CD14-positive monocyte (primary cell): Measurements from ENCODE around the gene GULP1. TPM values are rescaled to one million over a fixed set of nuclear protein-coding genes. Genes with fewer than 3 reads are reported as not detected.

Source experiments
- DNase-seq, 3 donors: peaks; one replicate each; pipeline ENCODE4 v3.0.0-alpha.2; 2011 to 2022
- H2AFZ ChIP-seq: 2 replicates; pipeline ENCODE4 v1.6.0; 2012; ENCODE audit warnings: mild to moderate bottlenecking, low read depth, low read length, inconsistent platforms; ENCODE audit not compliant: insufficient read depth, poor library complexity, severe bottlenecking
- H3K27ac ChIP-seq, 2 donors: 1 replicate in 1 of 2; 2 replicates in 1 of 2; pipeline ENCODE4 v1.5.1; 2012 to 2013; ENCODE audit warnings: low read length in 2 of 2, control low read depth in 1 of 2, inconsistent platforms in 1 of 2, low read depth in 1 of 2, mild to moderate bottlenecking in 1 of 2
- H3K27me3 ChIP-seq, 2 donors: one replicate each; pipeline versions ENCODE4 v1.6.0 to v1.6.1; 2011 to 2013; ENCODE audit warnings: low read length in 2 of 2; ENCODE audit not compliant: control insufficient read depth in 2 of 2, insufficient read depth in 2 of 2
- H3K36me3 ChIP-seq, 2 donors: replicated peaks in 1 of 2; 1 replicate in 1 of 2; 2 replicates in 1 of 2; pipeline versions ENCODE4 v1.5.1 to v1.6.1; 2012 to 2013; ENCODE audit warnings: low read length in 2 of 2, control low read depth in 1 of 2, inconsistent platforms in 1 of 2, mild to moderate bottlenecking in 1 of 2; ENCODE audit not compliant: insufficient read depth in 2 of 2, control insufficient read depth in 1 of 2
- H3K4me1 ChIP-seq, 2 donors: 1 replicate in 1 of 2; 2 replicates in 1 of 2; pipeline versions ENCODE4 v1.5.1 to v1.6.1; 2012 to 2013; ENCODE audit warnings: low read length in 2 of 2, control low read depth in 1 of 2, inconsistent platforms in 1 of 2, mild to moderate bottlenecking in 1 of 2, moderate library complexity in 1 of 2; ENCODE audit not compliant: insufficient read depth in 2 of 2, control insufficient read depth in 1 of 2
- H3K4me2 ChIP-seq: replicated peaks from 2 replicates; pipeline ENCODE3; 2012; ENCODE audit warnings: low read length, moderate library complexity, mild to moderate bottlenecking; ENCODE audit not compliant: poor library complexity, severe bottlenecking; ENCODE audit errors: extremely low read depth
- H3K4me3 ChIP-seq, 3 experiments: fragments of 200-600 bp in 1 of 3; sonication (generic) in 1 of 3; replicated peaks in 1 of 3; 1 replicate in 2 of 3; 2 replicates in 1 of 3; pipeline ENCODE4 v1.5.1; 2011 to 2013; ENCODE audit warnings: low read length in 3 of 3, mild to moderate bottlenecking in 3 of 3, control low read depth in 2 of 3, low read depth in 2 of 3, inconsistent platforms in 1 of 3, moderate library complexity in 1 of 3
- H3K79me2 ChIP-seq: 2 replicates; pipeline ENCODE4 v1.6.0; 2012; ENCODE audit warnings: mild to moderate bottlenecking, control low read depth, inconsistent platforms, low read length, moderate library complexity; ENCODE audit not compliant: insufficient read depth
- H3K9ac ChIP-seq: 2 replicates; pipeline ENCODE4 v1.6.0; 2017; ENCODE audit warnings: low read length, mild to moderate bottlenecking; ENCODE audit not compliant: insufficient read depth, poor library complexity, severe bottlenecking
- H3K9me3 ChIP-seq, 2 donors: replicated peaks in 1 of 2; 1 replicate in 1 of 2; 2 replicates in 1 of 2; pipeline versions ENCODE4 v1.5.1 to v1.6.1; 2012 to 2013; ENCODE audit warnings: low read length in 2 of 2, control low read depth in 1 of 2; ENCODE audit not compliant: control insufficient read depth in 1 of 2, insufficient read depth in 1 of 2
- H4K20me1 ChIP-seq: 2 replicates; pipeline ENCODE4 v1.6.0; 2012; ENCODE audit warnings: mild to moderate bottlenecking, low read length, control low read depth, moderate library complexity; ENCODE audit not compliant: insufficient read depth
- H3K27ac Mint-ChIP-seq, 7 donors: one replicate each; pipeline ENCODE4 v1.8.0; 2020; ENCODE audit warnings: mild to moderate bottlenecking in 7 of 7, mixed read lengths in 7 of 7, moderate library complexity in 6 of 7, inconsistent platforms in 2 of 7
- H3K27me3 Mint-ChIP-seq, 3 donors: one replicate each; pipeline ENCODE4 v1.8.0; 2021 to 2022; ENCODE audit warnings: low read depth in 3 of 3, mild to moderate bottlenecking in 3 of 3, mixed read lengths in 3 of 3, moderate library complexity in 3 of 3, inconsistent platforms in 1 of 3
- H3K36me3 Mint-ChIP-seq, 2 donors: one replicate each; pipeline ENCODE4 v1.8.0; 2020; ENCODE audit warnings: mixed read lengths in 2 of 2, inconsistent platforms in 1 of 2, mild to moderate bottlenecking in 1 of 2
- H3K4me1 Mint-ChIP-seq: one replicate; pipeline ENCODE4 v1.8.0; 2020; ENCODE audit warnings: mild to moderate bottlenecking, mixed read lengths
- H3K4me3 Mint-ChIP-seq, 2 donors: one replicate each; pipeline ENCODE4 v1.8.0; 2020; ENCODE audit warnings: mild to moderate bottlenecking in 2 of 2, mixed read lengths in 2 of 2, moderate library complexity in 1 of 2
- H3K9me3 Mint-ChIP-seq, 7 donors: one replicate each; pipeline ENCODE4 v1.8.0; 2020 to 2022; ENCODE audit warnings: mixed read lengths in 7 of 7, mild to moderate bottlenecking in 6 of 7, moderate library complexity in 6 of 7, inconsistent platforms in 2 of 7
- WGBS: methylation state at CpG from one replicate; pipeline ENCODE4 v1.1.5; 2013; ENCODE audit warnings: missing lambda C conversion rate; ENCODE audit not compliant: insufficient coverage; 5-methylcytosine and 5-hydroxymethylcytosine counted together
- intact Hi-C, 2 donors: fragments of 100-400 bp; cut with micrococcal nuclease; formaldehyde crosslinking; loops; one replicate each; pipeline versions ENCODE4 v1.15.0 to v1.15.1; 2023
- polyA plus RNA-seq, 3 donors: library from polyadenylated mRNA; depleted of rRNA in 1 of 3; unstranded in 2 of 3; stranded (reverse) in 1 of 3; fragments of 300-500 nt in 2 of 3; fragments of >200 nt in 1 of 3; fragmentation: Illumina TruSeq in 2 of 3; gene quantifications; 1 replicate in 2 of 3; 2 replicates in 1 of 3; pipeline ENCODE4 v1.2.3, GENCODE V29; 2012 to 2021
- TF ChIP-seq, protein P1 (sequence below): fragments of 200-600 bp; IDR thresholded peaks from one replicate; pipeline ENCODE4 v1.8.0; 2022; ENCODE audit warnings: antibody characterized with exemption, mild to moderate bottlenecking

GULP1 gene
- polyA plus RNA-seq, 3 donors: not detected

DNA sequence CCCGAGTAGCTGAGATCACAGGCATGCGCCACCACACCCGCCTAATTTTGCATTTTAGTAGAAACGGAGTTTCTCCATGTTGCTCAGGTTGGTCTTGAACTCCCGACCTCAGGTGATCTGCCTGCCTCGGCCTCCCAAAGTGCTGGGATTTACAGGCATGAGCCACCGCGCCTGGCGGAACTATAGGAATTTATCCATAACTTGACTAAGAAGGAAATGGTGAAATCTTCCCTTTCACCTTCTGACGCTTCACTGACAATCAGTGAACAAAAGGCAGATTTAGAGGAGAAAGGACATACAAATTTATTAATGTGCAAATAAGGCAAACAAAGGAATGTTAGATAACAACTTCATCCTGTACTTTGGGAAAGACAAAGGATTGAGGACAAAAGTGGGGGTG lies 15.4 kb upstream of the GULP1 start:
- 60% methylated on average over 1 of the region's 10 CpGs for WGBS
- TF ChIP-seq, protein P1, sequence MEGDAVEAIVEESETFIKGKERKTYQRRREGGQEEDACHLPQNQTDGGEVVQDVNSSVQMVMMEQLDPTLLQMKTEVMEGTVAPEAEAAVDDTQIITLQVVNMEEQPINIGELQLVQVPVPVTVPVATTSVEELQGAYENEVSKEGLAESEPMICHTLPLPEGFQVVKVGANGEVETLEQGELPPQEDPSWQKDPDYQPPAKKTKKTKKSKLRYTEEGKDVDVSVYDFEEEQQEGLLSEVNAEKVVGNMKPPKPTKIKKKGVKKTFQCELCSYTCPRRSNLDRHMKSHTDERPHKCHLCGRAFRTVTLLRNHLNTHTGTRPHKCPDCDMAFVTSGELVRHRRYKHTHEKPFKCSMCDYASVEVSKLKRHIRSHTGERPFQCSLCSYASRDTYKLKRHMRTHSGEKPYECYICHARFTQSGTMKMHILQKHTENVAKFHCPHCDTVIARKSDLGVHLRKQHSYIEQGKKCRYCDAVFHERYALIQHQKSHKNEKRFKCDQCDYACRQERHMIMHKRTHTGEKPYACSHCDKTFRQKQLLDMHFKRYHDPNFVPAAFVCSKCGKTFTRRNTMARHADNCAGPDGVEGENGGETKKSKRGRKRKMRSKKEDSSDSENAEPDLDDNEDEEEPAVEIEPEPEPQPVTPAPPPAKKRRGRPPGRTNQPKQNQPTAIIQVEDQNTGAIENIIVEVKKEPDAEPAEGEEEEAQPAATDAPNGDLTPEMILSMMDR: no peak

DNA sequence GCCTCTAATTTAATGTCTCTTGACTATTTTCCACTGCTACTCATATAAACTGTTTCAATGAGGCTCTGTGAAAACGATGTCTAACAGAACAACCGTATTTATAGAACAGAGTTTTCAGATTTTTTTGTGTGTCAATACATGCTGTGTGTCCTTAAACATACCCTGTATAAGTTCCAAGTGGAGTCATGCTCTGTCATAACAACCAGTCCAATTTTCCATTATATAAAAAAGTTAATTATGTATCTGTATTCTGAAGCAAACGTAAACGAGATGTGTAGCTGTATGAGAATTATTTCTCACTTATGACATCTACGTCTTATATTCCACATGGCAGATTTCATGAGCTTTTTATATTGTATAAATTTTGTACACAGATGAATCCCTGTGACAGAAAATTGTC lies 13.9 kb upstream of the GULP1 start:
- Histone ChIP-seq H3K4me1 (no peaks in the 10 kb centered on the region), H3K36me3 (no peaks in the 10 kb centered on the region), H4K20me1 (no peaks in the 10 kb centered on the region), H3K27me3 (no peaks in the 10 kb centered on the region), H3K9ac (no peak overlapping the region), H3K27ac (no peak overlapping the region), H3K79me2 (no peaks in the 10 kb centered on the region), H3K4me3 (no peak overlapping the region), H2AFZ (no peak overlapping the region), H3K9me3 (no peaks in the 10 kb centered on the region), H3K4me2 (no peak overlapping the region)
- no CpG with 5 or more reads among the region's 5 CpGs for WGBS
- TF ChIP-seq, protein P1: no peak
- Mint-ChIP-seq H3K27me3 (no peaks in the 10 kb centered on the region), H3K4me3 (no peak overlapping the region), H3K4me1 (no peaks in the 10 kb centered on the region), H3K36me3 (no peaks in the 10 kb centered on the region), H3K27ac (no peak overlapping the region), H3K9me3 (peaks cover 0 to 3% (median 0%) of the 10 kb centered on the region in 7 donors)
- DNase-seq: no peak
- intact Hi-C loops: no loop called here

More for the DNA sequence above, 15.4 kb upstream of the GULP1 start:
- H2AFZ ChIP-seq: no peak overlapping the region
- no peaks in the 10 kb centered on the region for H3K27me3 ChIP-seq
- no peaks in the 10 kb centered on the region for H3K27me3 Mint-ChIP-seq
- no peaks in the 10 kb centered on the region for H3K9me3 ChIP-seq
- H3K27ac ChIP-seq: no peak overlapping the region
- H3K9me3 Mint-ChIP-seq: peaks cover 0 to 3% (median 0%) of the 10 kb centered on the region in 7 donors
- intact Hi-C loops: no loop called here
- no peak overlapping the region for H3K4me3 ChIP-seq
- no peak overlapping the region for H3K4me3 Mint-ChIP-seq
- H3K27ac Mint-ChIP-seq: no peak overlapping the region
- no peaks in the 10 kb centered on the region for H3K4me1 ChIP-seq
- H3K36me3 ChIP-seq: no peaks in the 10 kb centered on the region
- no peaks in the 10 kb centered on the region for H3K36me3 Mint-ChIP-seq
- H4K20me1 ChIP-seq: no peaks in the 10 kb centered on the region
- no peak overlapping the region for H3K9ac ChIP-seq
- H3K79me2 ChIP-seq: no peaks in the 10 kb centered on the region
- no peak for DNase-seq
- H3K4me2 ChIP-seq: no peak overlapping the region
- H3K4me1 Mint-ChIP-seq: no peaks in the 10 kb centered on the region
